Measurements from ENCODE around the gene SPDYE1. TPM values are rescaled to one million over a fixed set of nuclear protein-coding genes. Genes with fewer than 3 reads are reported as not detected.
A peak's percentile ranks its signal among the peaks of the same experiment; 100 is the strongest.
"Not testable (repeated sequence)": the region's sequence is repeated elsewhere in the genome, so short reads cannot be mapped to it uniquely, and the experiment has no call there.

SPDYE1 gene
- total and polyA plus RNA-seq, 7 donors, result not detected

GRCh38 chr7:43977525-43977924 lies 20.2 kb upstream of the SPDYE1 start:
- 82 to 100% (median 93%) methylated on average over 1 of the region's 1 CpG for WGBS, 3 donors
- Histone ChIP-seq H3K36me3 (ENCODE audit: insufficient read depth in 1 of 2, low read depth in 1 of 2) (no peaks in the 10 kb centered on the region), H3K4me1 (no peaks in the 10 kb centered on the region), H3K4me3 (no peak overlapping the region), H3K9me3 (no peaks in the 10 kb centered on the region), H3K27me3 (ENCODE audit: insufficient read depth in 3 of 3, low read length in 2 of 3) (no peaks in the 10 kb centered on the region), H3K27ac (no peak overlapping the region)
- intact Hi-C loops (cut with DNase I), result no loop called here
- DNase-seq, result no peak
- ATAC-seq, result no peak
- no peak for TF ChIP-seq CTCF (IDR thresholded peaks at IDR 0.05)

- ATAC-seq; intact Hi-C loops (cut with DNase I); H3K36me3 ChIP-seq (ENCODE audit: insufficient read depth in 1 of 2, low read depth in 1 of 2); H3K27me3 ChIP-seq (ENCODE audit: insufficient read depth in 3 of 3, low read length in 2 of 3); H3K9me3 ChIP-seq; H3K4me1 ChIP-seq; H3K27ac ChIP-seq; H3K4me3 ChIP-seq; DNase-seq: not testable (repeated sequence)
- 91 to 95% (median 92%) methylated on average over 11 of the region's 11 CpGs for WGBS, 3 donors
These were observed 19.6 kb upstream of the SPDYE1 start for GRCh38 chr7:43978102-43978501.

GRCh38 chr7:43982848-43983247 lies 14.8 kb upstream of the SPDYE1 start:
- peak in 1 of 4 donors; percentile 8 for ATAC-seq
- H3K4me3 ChIP-seq; H3K9me3 ChIP-seq; H3K4me1 ChIP-seq; H3K27me3 ChIP-seq (ENCODE audit: insufficient read depth in 3 of 3, low read length in 2 of 3); DNase-seq; H3K36me3 ChIP-seq (ENCODE audit: insufficient read depth in 1 of 2, low read depth in 1 of 2); intact Hi-C loops (cut with DNase I); H3K27ac ChIP-seq: not testable (repeated sequence)
- WGBS, 3 donors, result no CpG with 5 or more reads among the region's 6 CpGs

- H3K9me3 ChIP-seq; H3K27ac ChIP-seq; ATAC-seq; intact Hi-C loops (cut with DNase I); H3K27me3 ChIP-seq (ENCODE audit: insufficient read depth in 3 of 3, low read length in 2 of 3); H3K36me3 ChIP-seq (ENCODE audit: insufficient read depth in 1 of 2, low read depth in 1 of 2); DNase-seq; H3K4me1 ChIP-seq; H3K4me3 ChIP-seq: not testable (repeated sequence)
- 67 to 89% (median 68%) methylated on average over 1 of the region's 2 CpGs for WGBS, 3 donors
These were observed 14.0 kb upstream of the SPDYE1 start for GRCh38 chr7:43983736-43984135.

- peak; percentile 59 to 89 for DNase-seq
- H3K27me3 ChIP-seq (ENCODE audit: insufficient read depth in 3 of 3, low read length in 2 of 3); H3K4me1 ChIP-seq; H3K27ac ChIP-seq; H3K4me3 ChIP-seq; H3K36me3 ChIP-seq (ENCODE audit: insufficient read depth in 1 of 2, low read depth in 1 of 2); H3K9me3 ChIP-seq; intact Hi-C loops (cut with DNase I): not testable (repeated sequence)
- 18 to 28% (median 23%) methylated on average over 18 to 30 of the region's 33 CpGs for WGBS, 3 donors
- peak; percentile 63 for TF ChIP-seq CTCF (IDR thresholded peaks at IDR 0.05)
- peak; percentile 73 to 90 (median 79) for ATAC-seq
These were observed 11.5 kb upstream of the SPDYE1 start for GRCh38 chr7:43985904-43986864.

DNA sequence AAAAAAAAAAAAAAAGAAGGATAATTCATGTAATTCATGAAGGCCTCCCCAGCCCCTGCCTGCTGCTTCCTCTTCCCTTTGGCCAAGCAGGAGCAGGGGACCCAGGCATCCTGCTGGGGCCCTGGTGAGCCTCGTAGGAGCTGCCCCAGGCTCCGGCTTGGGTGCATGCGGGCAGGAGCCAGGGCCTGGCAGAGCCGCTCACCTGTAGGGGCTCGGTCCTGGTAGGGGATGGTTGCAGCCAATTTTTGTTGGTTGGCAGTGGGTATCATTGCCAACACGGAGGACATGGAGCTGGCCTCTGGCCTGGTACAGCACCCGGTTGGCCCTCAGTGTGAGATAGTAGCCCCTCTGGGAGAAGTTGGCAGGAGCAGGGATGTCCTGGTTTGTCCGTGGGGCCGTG lies 10.2 kb upstream of the SPDYE1 start:
- H3K4me3 ChIP-seq; H3K9me3 ChIP-seq; intact Hi-C loops (cut with DNase I); H3K4me1 ChIP-seq; ATAC-seq; H3K27me3 ChIP-seq (ENCODE audit: insufficient read depth in 3 of 3, low read length in 2 of 3); H3K27ac ChIP-seq; DNase-seq; H3K36me3 ChIP-seq (ENCODE audit: insufficient read depth in 1 of 2, low read depth in 1 of 2): not testable (repeated sequence)
- WGBS, 3 donors, result 66 to 79% (median 77%) methylated on average over 2 to 9 of the region's 9 CpGs

- H3K4me3 ChIP-seq; intact Hi-C loops (cut with DNase I); H3K4me1 ChIP-seq; H3K27ac ChIP-seq; H3K27me3 ChIP-seq (ENCODE audit: insufficient read depth in 3 of 3, low read length in 2 of 3); H3K36me3 ChIP-seq (ENCODE audit: insufficient read depth in 1 of 2, low read depth in 1 of 2); DNase-seq; ATAC-seq; H3K9me3 ChIP-seq: not testable (repeated sequence)
- 47 to 56% (median 48%) methylated on average over 10 to 12 of the region's 12 CpGs for WGBS, 3 donors
These were observed 7.6 kb upstream of the SPDYE1 start for GRCh38 chr7:43990011-43990585.

DNA sequence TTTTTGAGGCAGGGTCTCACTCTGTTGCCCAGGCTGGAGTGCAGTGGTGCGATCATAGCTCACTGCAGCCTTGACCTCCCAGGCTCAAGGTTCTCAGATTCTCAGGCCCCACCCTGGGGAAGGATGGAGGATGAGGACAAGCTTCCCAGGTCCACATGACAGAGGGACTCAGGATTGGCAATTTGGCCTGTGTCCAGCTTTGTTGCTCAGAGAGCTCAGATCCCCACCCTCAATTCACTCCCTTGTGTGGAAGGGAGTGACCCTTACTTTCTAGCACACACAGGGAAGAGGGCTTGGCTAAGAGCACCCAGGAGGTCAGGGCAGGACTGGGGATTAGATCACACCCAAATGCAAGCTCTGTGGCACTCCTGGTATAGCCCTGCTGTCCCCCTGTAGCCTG lies 6.9 kb upstream of the SPDYE1 start:
- WGBS, 3 donors, result 94 to 100% (median 97%) methylated on average over 1 of the region's 1 CpG
- H3K36me3 ChIP-seq (ENCODE audit: insufficient read depth in 1 of 2, low read depth in 1 of 2); H3K27me3 ChIP-seq (ENCODE audit: insufficient read depth in 3 of 3, low read length in 2 of 3); intact Hi-C loops (cut with DNase I); H3K4me3 ChIP-seq; H3K27ac ChIP-seq; ATAC-seq; DNase-seq; H3K9me3 ChIP-seq; H3K4me1 ChIP-seq: not testable (repeated sequence)

DNA sequence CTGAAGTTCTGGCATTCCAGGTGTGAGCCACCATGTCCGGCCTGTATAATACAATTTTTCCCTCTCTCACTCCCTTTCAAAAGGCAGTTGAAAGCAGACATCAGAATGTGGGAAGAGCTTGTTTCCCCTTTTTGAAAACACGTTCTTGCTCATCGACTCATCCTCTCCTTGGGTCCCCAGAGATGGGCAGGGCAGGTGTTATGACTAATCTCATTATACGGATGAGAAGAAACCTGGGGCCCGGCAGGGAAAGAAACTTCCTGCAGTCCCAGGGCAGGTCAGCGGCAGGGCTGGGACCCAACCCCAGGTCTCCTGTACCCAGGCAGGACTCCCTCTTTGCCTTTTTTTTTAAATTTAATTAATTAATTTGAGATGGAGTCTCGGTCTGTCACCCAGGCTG lies 4.8 kb upstream of the SPDYE1 start:
- H3K27me3 ChIP-seq (ENCODE audit: insufficient read depth in 3 of 3, low read length in 2 of 3); H3K36me3 ChIP-seq (ENCODE audit: insufficient read depth in 1 of 2, low read depth in 1 of 2); H3K27ac ChIP-seq; H3K4me3 ChIP-seq; intact Hi-C loops (cut with DNase I); H3K4me1 ChIP-seq; DNase-seq; H3K9me3 ChIP-seq; ATAC-seq: not testable (repeated sequence)
- 69 to 85% (median 69%) methylated on average over 7 of the region's 7 CpGs for WGBS, 3 donors

Measured in psoas muscle (tissue), 8 donors.